NCI-H2227 (cell line): Measurements from ENCODE around the gene COG1.
A peak's percentile ranks its signal among the peaks of the same experiment; 100 is the strongest.
"Not testable (repeated sequence)": the region's sequence is repeated elsewhere in the genome, so short reads cannot be mapped to it uniquely, and the experiment has no call there.

Source experiments
- DNase-seq: peaks from one replicate; lab custom pipeline; 2025; ENCODE audit not compliant: unreplicated experiment; lab: John Stamatoyannopoulos, UW

The COG1 gene

GRCh38 chr17:73192894-73193701, at the start of gene COG1:
Gene COG1 (plus strand): TSS chr17:73193055. CDS start chr17:73193070, 15 bp downstream.
- peak; percentile 93 for DNase-seq

- DNase-seq: not testable (repeated sequence)
These were observed 48.6 kb upstream of the COG1 start for GRCh38 chr17:73144209-73144608.

- no peak for DNase-seq
These were observed 47.2 kb upstream of the COG1 start for GRCh38 chr17:73145641-73146040.

GRCh38 chr17:73147791-73148190, 45.1 kb upstream of the COG1 start:
- not testable (repeated sequence) for DNase-seq

GRCh38 chr17:73148540-73149334, 44.1 kb upstream of the COG1 start:
- DNase-seq: no peak

- not testable (repeated sequence) for DNase-seq
These were observed 42.1 kb upstream of the COG1 start for GRCh38 chr17:73150622-73151300.

GRCh38 chr17:73151916-73152632, 40.8 kb upstream of the COG1 start:
- no peak for DNase-seq

GRCh38 chr17:73155410-73156165, 37.3 kb upstream of the COG1 start:
- DNase-seq: peak; percentile 40

- peak; percentile 80 for DNase-seq
These were observed 36.6 kb upstream of the COG1 start for GRCh38 chr17:73156166-73156840.

GRCh38 chr17:73156887-73157520, 35.9 kb upstream of the COG1 start:
- DNase-seq: no peak

GRCh38 chr17:73157521-73157890, 35.3 kb upstream of the COG1 start:
- DNase-seq: no peak

- no peak for DNase-seq
These were observed 34.7 kb upstream of the COG1 start for GRCh38 chr17:73158133-73158532.

GRCh38 chr17:73160980-73161630, 31.8 kb upstream of the COG1 start:
- DNase-seq: no peak

GRCh38 chr17:73163043-73163442, 29.8 kb upstream of the COG1 start:
- peak; percentile 29 for DNase-seq

GRCh38 chr17:73165616-73166404, 27.0 kb upstream of the COG1 start:
- DNase-seq: peak; percentile 39

- no peak for DNase-seq
These were observed 25.9 kb upstream of the COG1 start for GRCh38 chr17:73166731-73167581.

GRCh38 chr17:73168667-73169066, 24.2 kb upstream of the COG1 start:
- no peak for DNase-seq
